Muscle of leg (tissue), 11 donors: ENCODE data around the gene RHOU. TPM values are rescaled to one million over a fixed set of nuclear protein-coding genes. Genes with fewer than 3 reads are reported as not detected.

Source experiments
- DNase-seq: peaks from one replicate; pipeline ENCODE4 v3.0.0; 2013
- H3K27ac ChIP-seq: one replicate; pipeline ENCODE4 v1.5.1; 2013; ENCODE audit warnings: mild to moderate bottlenecking, low read length, control low read depth
- H3K27me3 ChIP-seq: one replicate; pipeline ENCODE4 v1.6.1; 2013; ENCODE audit warnings: low read length; ENCODE audit not compliant: control insufficient read depth, insufficient read depth
- H3K36me3 ChIP-seq: one replicate; pipeline ENCODE4 v1.6.1; 2013; ENCODE audit warnings: low read length; ENCODE audit not compliant: control insufficient read depth, insufficient read depth
- H3K4me1 ChIP-seq: one replicate; pipeline ENCODE4 v1.6.1; 2013; ENCODE audit warnings: low read length; ENCODE audit not compliant: control insufficient read depth, insufficient read depth
- H3K4me3 ChIP-seq: one replicate; pipeline ENCODE4 v1.5.1; 2013; ENCODE audit warnings: low read length, control low read depth
- H3K9me3 ChIP-seq: replicated peaks from 2 replicates; pipeline ENCODE4 v1.6.1; 2013; ENCODE audit warnings: low read depth, low read length; ENCODE audit not compliant: control insufficient read depth
- WGBS: methylation state at CpG from one replicate; pipeline ENCODE4 v1.1.5; 2013; ENCODE audit warnings: missing lambda C conversion rate; ENCODE audit not compliant: insufficient coverage; 5-methylcytosine and 5-hydroxymethylcytosine counted together
- polyA plus RNA-seq, 8 donors: library from polyadenylated mRNA; unstranded; fragments of 120-200 nt; gene quantifications; one replicate each; pipeline versions ENCODE4 v1.2.1 to v1.2.3, GENCODE V29; 2013; ENCODE audit warnings: inconsistent platforms in 1 of 8, low replicate concordance in 1 of 8; ENCODE audit not compliant: insufficient read length in 8 of 8, insufficient read depth in 1 of 8
- total RNA-seq: library from RNA; stranded (reverse); fragments of 120-200 nt; gene quantifications from one replicate; pipeline ENCODE4 v1.2.4, GENCODE V29; 2013

RHOU gene
- total and polyA plus RNA-seq, 9 donors, result 16.2 to 29.9 (median 20.8) TPM

GRCh38 chr1:228794810-228795209, 59.5 kb downstream of the RHOU start:
- Histone ChIP-seq H3K4me1 (peaks cover 13% of the 10 kb centered on the region), H3K27me3 (no peaks in the 10 kb centered on the region), H3K4me3 (no peak overlapping the region), H3K36me3 (no peaks in the 10 kb centered on the region), H3K27ac (no peak overlapping the region), H3K9me3 (no peaks in the 10 kb centered on the region)
- no peak for DNase-seq
- 93% methylated on average over 3 of the region's 5 CpGs for WGBS

GRCh38 chr1:228795596-228795995, 60.3 kb downstream of the RHOU start:
- Histone ChIP-seq H3K4me1 (peaks cover 13% of the 10 kb centered on the region), H3K4me3 (no peak overlapping the region), H3K27ac (no peak overlapping the region), H3K36me3 (no peaks in the 10 kb centered on the region), H3K9me3 (no peaks in the 10 kb centered on the region), H3K27me3 (no peaks in the 10 kb centered on the region)
- no peak for DNase-seq
- 94% methylated on average over 3 of the region's 4 CpGs for WGBS

Other genes with a start within 250 kb of the RHOU start
- 22.3 TPM for gene RNF187, start 248.1 kb upstream of the RHOU start, total RNA-seq
- 10 to 100 TPM; 52.9 to 70.4 (median 58.7) TPM for gene RNF187, start 248.1 kb upstream of the RHOU start, polyA plus RNA-seq